ENCODE results near the gene XIST.

DNA sequence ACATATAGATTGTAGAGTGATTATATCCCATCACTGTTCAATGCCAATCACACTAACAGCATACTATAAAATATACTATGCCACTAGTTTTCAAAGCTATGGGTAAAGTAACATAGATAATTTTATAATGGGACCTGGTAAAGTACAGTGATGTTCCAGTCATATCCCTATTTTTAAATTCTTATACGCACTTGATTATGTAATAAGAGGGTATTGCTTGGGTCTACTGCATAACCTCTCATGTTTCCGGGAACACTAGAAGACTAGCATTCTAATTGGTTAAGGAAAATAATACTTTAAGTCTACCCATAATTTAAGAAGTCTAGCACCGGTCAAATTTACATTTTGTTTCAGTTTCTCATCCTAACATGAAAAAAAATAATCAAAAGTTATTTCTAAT lies 14.4 kb downstream of the XIST start:
- TF ChIP-seq POLR2AphosphoS5 (IDR thresholded peaks at IDR 0.05): no peak
- TF ChIP-seq POLR2A (IDR thresholded peaks at IDR 0.05): no peak
